ENCODE data around the gene WDR70. TPM values are rescaled to one million over a fixed set of nuclear protein-coding genes. Genes with fewer than 3 reads are reported as not detected.

The WDR70 gene
- total and polyA plus RNA-seq, 10 of the 15 experiments (the other 5 are each of a cell fraction or from before 2014, with no cell fraction given) = 10.9 to 33.6 (median 29.1) TPM

GRCh38 chr5:37662362-37662761 is 283.2 kb downstream of the WDR70 start:
- no peak overlapping the region for H3K4me3 ChIP-seq
- 47% methylated on average over 3 of the region's 3 CpGs for WGBS (ENCODE audit: insufficient coverage, insufficient replicate concordance, low lambda C conversion rate, missing lambda C conversion rate)
- H3K4me1 ChIP-seq (ENCODE audit: control insufficient read depth, insufficient read depth, low read length) = no peaks in the 10 kb centered on the region
- H3K9me3 ChIP-seq (replicated peaks; ENCODE audit: control insufficient read depth, insufficient read depth, low read length) = no peaks in the 10 kb centered on the region
- H3K36me3 ChIP-seq (ENCODE audit: control insufficient read depth in 2 of 2, insufficient read depth in 2 of 2, low read length in 1 of 2) = no peaks in the 10 kb centered on the region
- intact Hi-C loops (cut with micrococcal nuclease; ENCODE audit: unreplicated experiment) = no loop called here
- ChIA-PET SMC1A (ENCODE audit: uncharacterized antibody, unreplicated experiment) (no interaction called here), POLR2A (no interaction called here), RAD21 (ENCODE audit: unreplicated experiment) (no interaction called here), CTCF (interaction anchor here (0.7 kb wide), 1 partner anchor 616 kb away, joined by 3 read pairs; no protein-coding TSS in a partner anchor)
- in situ Hi-C loops (cut with MboI) = no loop called here
- no peak for DNase-seq (ENCODE audit: low read depth, low spot score)
- no peaks in the 10 kb centered on the region for H4K20me1 ChIP-seq (ENCODE audit: control insufficient read depth, insufficient read depth)
- no peak for FAIRE-seq
- no peaks in the 10 kb centered on the region for H3K27me3 ChIP-seq (replicated peaks in 1 of 2; ENCODE audit: control insufficient read depth in 2 of 2, insufficient read depth in 2 of 2, low read length in 1 of 2)
- no peak overlapping the region for H3K4me2 ChIP-seq (ENCODE audit: control insufficient read depth, insufficient read depth)
- H3K27ac ChIP-seq (ENCODE audit: control insufficient read depth, insufficient read depth) = no peak overlapping the region
- BruUV-seq (replicated peaks) = no TSS peak
- no peaks in the 10 kb centered on the region for H3K79me2 ChIP-seq (ENCODE audit: control insufficient read depth, insufficient read depth, low read length)
- H2AFZ ChIP-seq (ENCODE audit: control insufficient read depth, low read depth, low read length) = no peak overlapping the region
- no peak overlapping the region for H3K9ac ChIP-seq (ENCODE audit: control insufficient read depth, insufficient read depth, low read length)
- ATAC-seq = no peak
- TF ChIP-seq RELA (IDR thresholded peaks at IDR 0.05; ENCODE audit: borderline replicate concordance, partially characterized antibody) (no peak), CREM (IDR thresholded peaks at IDR 0.05; ENCODE audit: low read depth) (no peak), BHLHE40 (IDR thresholded peaks at IDR 0.05; ENCODE audit: borderline replicate concordance in 1 of 2, low read depth in 2 of 2, low read length in 1 of 2) (no peak), ZNF274 (IDR thresholded peaks at IDR 0.05; ENCODE audit: insufficient read depth, insufficient read length) (no peak), ZNF687 (IDR thresholded peaks at IDR 0.05) (no peak), NR2F1 (conservative IDR thresholded peaks at IDR 0.05) (no peak), ATF2 (IDR thresholded peaks at IDR 0.05; ENCODE audit: low read length) (no peak), ZNF207 (IDR thresholded peaks at IDR 0.05; ENCODE audit: borderline replicate concordance) (no peak), BCL3 (IDR thresholded peaks at IDR 0.05; ENCODE audit: borderline replicate concordance, insufficient read depth, low read depth, low read length, poor library complexity, severe bottlenecking) (no peak), CBFB (IDR thresholded peaks at IDR 0.05; ENCODE audit: low read depth) (no peak), JUNB (IDR thresholded peaks at IDR 0.05) (no peak), ZNF622 (IDR thresholded peaks at IDR 0.05) (no peak), BCL11A (IDR thresholded peaks at IDR 0.05; ENCODE audit: low read depth, low read length) (no peak), MEF2B (IDR thresholded peaks at IDR 0.05; ENCODE audit: partially characterized antibody, poor library complexity, severe bottlenecking) (no peak), CHD1 (IDR thresholded peaks at IDR 0.05; ENCODE audit: low read depth, low read length) (no peak), SMARCA5 (IDR thresholded peaks at IDR 0.05) (no peak), KAT2A (conservative IDR thresholded peaks at IDR 0.05; ENCODE audit: control insufficient read depth, low read depth, low read length) (no peak)

Data from GM12878 (cell line).